Breast epithelium (tissue), 3 donors: ENCODE results near the gene HSFX3.
A peak's percentile ranks its signal among the peaks of the same experiment; 100 is the strongest.

Experiments
- POLR2AphosphoS5 ChIP-seq, 3 donors: sonication (generic); formaldehyde crosslinking; IDR thresholded peaks; one replicate each; pipeline ENCODE4 v1.6.1; 2017; ENCODE audit warnings: antibody characterized with exemption in 3 of 3
- TF ChIP-seq, protein P1 (sequence below), 3 donors: fragments of 450-650 bp; IDR thresholded peaks; one replicate each; pipeline ENCODE4 v1.5.1; 2016 to 2017; ENCODE audit warnings: antibody characterized with exemption in 3 of 3, mild to moderate bottlenecking in 3 of 3, moderate library complexity in 3 of 3

DNA sequence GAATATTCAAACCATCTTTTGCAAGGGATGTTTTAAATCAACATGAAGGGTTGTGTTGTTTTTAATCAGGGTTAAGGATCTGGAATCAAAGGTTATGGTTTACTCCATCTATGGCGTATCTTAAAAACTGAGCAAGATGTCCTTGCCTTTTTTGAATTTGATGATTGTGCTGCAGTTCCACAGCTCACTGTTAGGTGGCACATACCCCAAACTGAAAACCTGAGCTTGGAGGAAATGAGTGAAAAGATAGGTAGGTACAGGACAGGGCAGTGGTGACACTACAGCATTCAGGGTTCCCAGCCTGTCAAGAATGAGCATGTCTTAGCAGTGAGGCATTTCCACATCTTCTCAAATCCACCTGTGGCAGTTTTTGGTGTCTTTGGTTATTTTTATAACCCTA, 22.0 kb downstream of the HSFX3 start:
- TF ChIP-seq, protein P1, sequence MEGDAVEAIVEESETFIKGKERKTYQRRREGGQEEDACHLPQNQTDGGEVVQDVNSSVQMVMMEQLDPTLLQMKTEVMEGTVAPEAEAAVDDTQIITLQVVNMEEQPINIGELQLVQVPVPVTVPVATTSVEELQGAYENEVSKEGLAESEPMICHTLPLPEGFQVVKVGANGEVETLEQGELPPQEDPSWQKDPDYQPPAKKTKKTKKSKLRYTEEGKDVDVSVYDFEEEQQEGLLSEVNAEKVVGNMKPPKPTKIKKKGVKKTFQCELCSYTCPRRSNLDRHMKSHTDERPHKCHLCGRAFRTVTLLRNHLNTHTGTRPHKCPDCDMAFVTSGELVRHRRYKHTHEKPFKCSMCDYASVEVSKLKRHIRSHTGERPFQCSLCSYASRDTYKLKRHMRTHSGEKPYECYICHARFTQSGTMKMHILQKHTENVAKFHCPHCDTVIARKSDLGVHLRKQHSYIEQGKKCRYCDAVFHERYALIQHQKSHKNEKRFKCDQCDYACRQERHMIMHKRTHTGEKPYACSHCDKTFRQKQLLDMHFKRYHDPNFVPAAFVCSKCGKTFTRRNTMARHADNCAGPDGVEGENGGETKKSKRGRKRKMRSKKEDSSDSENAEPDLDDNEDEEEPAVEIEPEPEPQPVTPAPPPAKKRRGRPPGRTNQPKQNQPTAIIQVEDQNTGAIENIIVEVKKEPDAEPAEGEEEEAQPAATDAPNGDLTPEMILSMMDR (IDR thresholded peaks at IDR 0.05) = peak in 1 of 3 donors; percentile 42
- no peak for TF ChIP-seq POLR2AphosphoS5 (IDR thresholded peaks at IDR 0.05)
